Progenitor cell of endocrine pancreas (in vitro differentiated cells): ENCODE measurements around the gene IGFBP3. TPM values are rescaled to one million over a fixed set of nuclear protein-coding genes. Genes with fewer than 3 reads are reported as not detected.

Experiments
- DNase-seq: peaks from one replicate; pipeline ENCODE4 v3.0.0; 2021; ENCODE audit warnings: low spot score; ENCODE audit not compliant: unreplicated experiment
- H3K27ac Mint-ChIP-seq: 2 replicates; pipeline ENCODE4 v1.8.0; 2021; ENCODE audit warnings: mild to moderate bottlenecking, moderate library complexity, mixed read lengths
- H3K27me3 Mint-ChIP-seq: 2 replicates; pipeline ENCODE4 v1.8.0; 2021; ENCODE audit warnings: mixed read lengths
- H3K36me3 Mint-ChIP-seq: 2 replicates; pipeline ENCODE4 v1.8.0; 2022; ENCODE audit warnings: mixed read lengths; ENCODE audit not compliant: insufficient read depth
- H3K4me1 Mint-ChIP-seq: 2 replicates; pipeline ENCODE4 v1.8.0; 2021; ENCODE audit warnings: low read depth, mixed read lengths
- H3K4me3 Mint-ChIP-seq: 2 replicates; pipeline ENCODE4 v1.8.0; 2021; ENCODE audit warnings: low read depth, mild to moderate bottlenecking, moderate library complexity, mixed read lengths
- H3K9me3 Mint-ChIP-seq: 2 replicates; pipeline ENCODE4 v1.8.0; 2021; ENCODE audit warnings: low read depth, mixed read lengths
- total RNA-seq: library from RNA; stranded (reverse); gene quantifications from 2 replicates; pipeline ENCODE4 v1.2.1, GENCODE V29; 2021
- TF ChIP-seq, protein P1 (sequence below): fragments of 200-600 bp; sonication (generic); IDR thresholded peaks from one replicate; pipeline ENCODE4 v1.5.0; 2021; ENCODE audit warnings: antibody characterized with exemption, mild to moderate bottlenecking; ENCODE audit not compliant: unreplicated experiment

Gene IGFBP3
- total RNA-seq, 1 donor from 2014 or later = 8.6 TPM

DNA sequence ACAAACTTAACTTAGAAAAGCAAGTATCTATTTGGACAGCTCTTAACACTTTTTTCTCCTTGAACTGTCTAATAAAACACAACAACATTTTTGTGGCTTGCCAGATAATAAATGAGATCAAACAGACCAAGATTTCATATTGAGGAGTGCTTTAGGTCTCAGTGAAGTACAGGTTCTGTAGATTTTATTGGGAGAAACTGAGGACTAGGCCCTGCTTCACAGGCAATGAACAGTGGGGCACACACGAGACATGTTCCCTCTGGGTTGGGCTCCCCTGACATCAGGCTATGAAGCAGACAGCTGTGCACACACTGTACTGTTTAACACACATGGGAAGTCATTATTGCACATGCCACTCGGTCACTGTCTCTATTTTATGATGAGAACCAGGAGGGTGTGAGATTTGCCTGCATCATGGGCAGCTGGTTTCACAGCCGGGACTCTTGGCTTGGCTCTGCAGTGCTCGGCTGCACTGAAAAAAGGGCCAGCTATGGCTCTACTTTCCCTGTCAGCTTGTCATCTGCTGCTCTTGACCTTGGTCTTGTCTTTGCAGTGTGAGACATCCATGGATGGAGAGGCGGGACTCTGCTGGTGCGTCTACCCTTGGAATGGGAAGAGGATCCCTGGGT is 28.6 kb downstream of the IGFBP3 start:
- H3K4me1 Mint-ChIP-seq = peaks cover 9% of the 10 kb centered on the region
- no peaks in the 10 kb centered on the region for H3K9me3 Mint-ChIP-seq
- H3K27me3 Mint-ChIP-seq = peaks cover 59% of the 10 kb centered on the region
- H3K36me3 Mint-ChIP-seq = no peaks in the 10 kb centered on the region
- TF ChIP-seq, protein P1, sequence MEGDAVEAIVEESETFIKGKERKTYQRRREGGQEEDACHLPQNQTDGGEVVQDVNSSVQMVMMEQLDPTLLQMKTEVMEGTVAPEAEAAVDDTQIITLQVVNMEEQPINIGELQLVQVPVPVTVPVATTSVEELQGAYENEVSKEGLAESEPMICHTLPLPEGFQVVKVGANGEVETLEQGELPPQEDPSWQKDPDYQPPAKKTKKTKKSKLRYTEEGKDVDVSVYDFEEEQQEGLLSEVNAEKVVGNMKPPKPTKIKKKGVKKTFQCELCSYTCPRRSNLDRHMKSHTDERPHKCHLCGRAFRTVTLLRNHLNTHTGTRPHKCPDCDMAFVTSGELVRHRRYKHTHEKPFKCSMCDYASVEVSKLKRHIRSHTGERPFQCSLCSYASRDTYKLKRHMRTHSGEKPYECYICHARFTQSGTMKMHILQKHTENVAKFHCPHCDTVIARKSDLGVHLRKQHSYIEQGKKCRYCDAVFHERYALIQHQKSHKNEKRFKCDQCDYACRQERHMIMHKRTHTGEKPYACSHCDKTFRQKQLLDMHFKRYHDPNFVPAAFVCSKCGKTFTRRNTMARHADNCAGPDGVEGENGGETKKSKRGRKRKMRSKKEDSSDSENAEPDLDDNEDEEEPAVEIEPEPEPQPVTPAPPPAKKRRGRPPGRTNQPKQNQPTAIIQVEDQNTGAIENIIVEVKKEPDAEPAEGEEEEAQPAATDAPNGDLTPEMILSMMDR = no peak
- DNase-seq = no peak
- no peak overlapping the region for H3K4me3 Mint-ChIP-seq
- no peak overlapping the region for H3K27ac Mint-ChIP-seq

DNA sequence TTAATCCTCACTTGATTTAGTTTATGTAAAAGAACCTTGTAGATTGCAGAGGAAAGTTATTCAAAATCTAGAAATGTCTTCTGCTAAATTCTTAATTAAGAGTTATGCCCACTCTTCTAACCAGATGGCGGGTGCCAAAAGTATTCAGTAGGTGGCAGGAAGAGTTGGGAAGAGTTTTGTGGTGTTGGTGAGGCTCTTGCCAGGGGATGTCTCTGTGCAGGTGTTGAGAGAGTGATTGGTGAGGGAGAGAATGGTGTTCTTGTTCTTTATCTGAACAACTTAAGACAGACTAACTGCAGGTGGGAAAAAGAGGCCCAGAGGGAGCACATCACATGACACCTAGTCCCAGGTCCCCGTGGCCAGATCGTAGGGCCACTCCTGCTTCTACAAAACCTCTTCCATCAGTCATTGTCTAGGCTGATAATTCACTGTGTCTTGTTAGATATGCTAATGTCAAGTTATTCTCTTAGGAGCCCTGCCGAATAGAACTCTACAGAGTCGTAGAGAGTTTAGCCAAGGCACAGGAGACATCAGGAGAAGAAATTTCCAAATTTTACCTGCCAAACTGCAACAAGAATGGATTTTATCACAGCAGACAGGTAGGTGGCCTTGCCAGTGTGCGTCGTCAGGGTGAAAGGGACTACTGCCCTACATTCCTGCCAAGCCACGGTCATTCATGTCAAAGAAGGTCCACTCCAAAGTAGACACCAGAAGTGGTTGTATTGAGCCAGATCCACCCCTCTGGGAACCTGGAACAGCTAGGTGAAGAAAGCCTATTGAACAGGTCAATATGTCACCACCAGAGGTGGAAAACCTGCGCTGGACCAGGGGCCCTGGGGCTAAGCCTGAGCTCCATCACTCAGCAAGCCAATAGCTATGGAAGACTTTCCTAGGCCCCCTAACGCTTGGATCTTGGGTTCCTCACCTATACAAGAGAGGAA is 29.3 kb downstream of the IGFBP3 start:
- H3K27me3 Mint-ChIP-seq = peaks cover 61% of the 10 kb centered on the region
- H3K4me1 Mint-ChIP-seq = peaks cover 9% of the 10 kb centered on the region
- no peak overlapping the region for H3K4me3 Mint-ChIP-seq
- no peaks in the 10 kb centered on the region for H3K36me3 Mint-ChIP-seq
- no peak overlapping the region for H3K27ac Mint-ChIP-seq
- H3K9me3 Mint-ChIP-seq = no peaks in the 10 kb centered on the region
- TF ChIP-seq, protein P1 = peak; percentile 6
- DNase-seq = no peak

DNA sequence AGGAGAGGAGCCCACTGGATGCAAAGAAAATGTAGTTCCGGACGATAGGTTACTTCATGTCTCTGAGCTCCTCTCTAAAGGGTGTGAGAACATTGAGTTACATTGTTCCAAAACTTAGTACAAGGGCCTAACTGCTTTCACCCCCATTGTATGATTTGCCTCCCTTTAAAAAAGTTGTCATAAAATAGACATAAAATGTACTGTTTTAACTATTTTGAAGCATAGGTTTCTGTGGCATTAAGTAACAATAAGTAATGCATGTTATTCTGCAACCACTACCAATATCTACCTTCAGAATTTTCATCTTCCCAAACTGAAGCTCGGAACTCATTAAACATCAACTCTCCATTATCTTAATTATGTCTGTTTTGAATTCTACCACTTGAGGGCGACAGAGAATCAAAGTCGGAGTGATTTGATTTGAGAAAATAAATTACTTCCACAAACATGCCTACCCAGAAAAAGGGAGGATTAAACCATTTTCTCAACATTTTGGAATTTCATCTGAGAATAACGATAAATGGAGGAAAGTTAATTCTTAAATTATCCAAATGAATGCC is 30.1 kb downstream of the IGFBP3 start:
- Mint-ChIP-seq H3K36me3 (no peaks in the 10 kb centered on the region), H3K4me1 (peaks cover 11% of the 10 kb centered on the region), H3K27me3 (peaks cover 60% of the 10 kb centered on the region), H3K9me3 (no peaks in the 10 kb centered on the region), H3K27ac (no peak overlapping the region), H3K4me3 (no peak overlapping the region)
- TF ChIP-seq, protein P1 = peak; percentile 74
- DNase-seq = no peak

DNA sequence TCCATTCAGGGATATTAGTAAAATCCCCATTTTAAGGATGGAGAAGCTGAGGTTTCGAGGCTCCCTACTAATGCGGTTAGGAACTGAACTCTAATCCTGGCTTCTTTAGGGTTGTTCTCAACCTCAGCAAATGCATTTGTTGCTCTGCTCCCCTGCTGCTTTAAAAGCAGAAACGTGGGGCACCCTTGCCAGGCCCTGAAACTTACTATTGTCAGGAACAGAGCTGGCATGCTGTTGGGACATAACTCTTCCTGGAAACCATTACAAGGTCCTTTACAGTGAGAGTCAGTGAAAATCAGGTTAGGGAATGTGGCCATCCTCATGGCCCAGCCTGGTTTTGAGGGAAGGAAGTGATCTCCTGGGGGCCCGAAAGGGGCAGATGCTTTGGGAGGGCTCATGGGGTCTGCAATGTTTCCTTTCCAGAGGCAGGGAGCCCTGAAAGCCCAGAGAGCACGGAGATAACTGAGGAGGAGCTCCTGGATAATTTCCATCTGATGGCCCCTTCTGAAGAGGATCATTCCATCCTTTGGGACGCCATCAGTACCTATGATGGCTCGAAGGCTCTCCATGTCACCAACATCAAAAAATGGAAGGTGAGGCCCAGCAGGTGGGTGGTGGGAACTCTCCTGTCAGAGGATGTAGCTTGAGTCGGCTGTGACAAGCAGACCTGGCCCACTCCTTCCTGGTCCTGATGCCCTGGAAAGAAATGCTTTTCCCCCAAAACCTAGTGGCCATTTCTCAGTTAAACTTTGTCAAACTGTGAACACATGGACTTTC is 30.8 kb downstream of the IGFBP3 start:
- Mint-ChIP-seq H3K4me1 (peaks cover 18% of the 10 kb centered on the region), H3K9me3 (no peaks in the 10 kb centered on the region), H3K36me3 (no peaks in the 10 kb centered on the region), H3K27ac (no peak overlapping the region), H3K27me3 (peaks cover 57% of the 10 kb centered on the region), H3K4me3 (no peak overlapping the region)
- TF ChIP-seq, protein P1 = no peak
- DNase-seq = no peak
